ENCODE data around the gene PPP1R26. TPM values are rescaled to one million over a fixed set of nuclear protein-coding genes. Genes with fewer than 3 reads are reported as not detected.

PPP1R26 gene
- total RNA-seq, 4 donors from 2014 or later, result 5.1 to 16.0 (median 11.1) TPM

GRCh38 chr9:135463140-135463539 is 16.4 kb upstream of the PPP1R26 start:
- no peak for TF ChIP-seq CTCF (IDR thresholded peaks at IDR 0.05; ENCODE audit: low read depth)

- TF ChIP-seq CTCF (IDR thresholded peaks at IDR 0.05; ENCODE audit: low read depth), result no peak
Observed at GRCh38 chr9:135464181-135464580, 15.4 kb upstream of the PPP1R26 start.

GRCh38 chr9:135468854-135469521 is 10.6 kb upstream of the PPP1R26 start:
- TF ChIP-seq CTCF (IDR thresholded peaks at IDR 0.05; ENCODE audit: low read depth), result no peak

GRCh38 chr9:135471791-135472640 is 7.6 kb upstream of the PPP1R26 start:
- TF ChIP-seq CTCF (IDR thresholded peaks at IDR 0.05; ENCODE audit: low read depth), result no peak

GRCh38 chr9:135473972-135474543 is 5.5 kb upstream of the PPP1R26 start:
- TF ChIP-seq CTCF (IDR thresholded peaks at IDR 0.05; ENCODE audit: low read depth), result no peak

- no peak for TF ChIP-seq CTCF (IDR thresholded peaks at IDR 0.05; ENCODE audit: low read depth)
Observed at GRCh38 chr9:135474915-135475314, 4.7 kb upstream of the PPP1R26 start.

Data from subcutaneous adipose tissue (tissue), 4 donors.